Measurements from ENCODE around the gene GHDC. TPM values are rescaled to one million over a fixed set of nuclear protein-coding genes. Genes with fewer than 3 reads are reported as not detected.

The GHDC gene
- polyA plus RNA-seq, 1 donor (not counting 4 experiments of a cell fraction or from before 2014, with no cell fraction given): 2.7 TPM

DNA sequence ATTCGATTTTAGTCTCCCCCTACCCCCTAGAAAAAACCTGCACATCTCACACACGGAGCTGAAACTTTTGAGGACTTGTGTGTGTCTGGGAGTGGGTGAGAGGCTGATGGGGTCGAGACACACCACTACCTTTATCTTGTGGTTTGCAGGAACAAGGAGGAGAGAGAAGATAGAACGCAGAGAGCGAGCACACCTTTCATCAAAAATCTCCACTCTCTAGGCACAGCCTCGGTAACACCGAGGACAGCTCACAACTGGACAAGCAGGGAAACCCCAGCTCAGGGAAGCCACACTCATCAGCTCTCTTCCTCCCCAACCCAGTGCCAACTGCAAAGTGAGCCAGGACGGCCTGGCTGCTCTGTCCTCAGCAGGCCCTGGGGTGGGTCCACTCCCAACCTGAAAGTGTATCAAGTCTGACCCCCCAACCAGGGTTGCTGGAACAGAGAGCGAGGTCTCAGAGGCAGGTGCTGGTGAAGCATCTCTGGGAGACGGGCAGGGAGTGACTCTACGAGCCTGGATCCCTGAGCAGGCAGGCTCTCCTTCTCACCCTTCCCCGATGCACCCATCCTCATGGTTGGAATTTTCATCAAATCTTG, 5.2 kb upstream of the GHDC start:
- peaks cover 0 to 1% of the 10 kb centered on the region in 2 experiments for H3K36me3 ChIP-seq (ENCODE audit: control insufficient read depth in 2 of 2, extremely low read depth in 1 of 2, insufficient read depth in 2 of 2, low read length in 2 of 2)
- dilution Hi-C loops (cut with MboI; ENCODE audit: extremely low pct_ligation_motif_present, low sequenced_read_pairs): no loop called here
- no peaks in the 10 kb centered on the region for H3K9me1 ChIP-seq (ENCODE audit: control insufficient read depth, extremely low read depth, insufficient read depth, low read length)
- no peaks in the 10 kb centered on the region for H3K9me3 ChIP-seq (ENCODE audit: control insufficient read depth, low read depth, low read length)
- no peaks in the 10 kb centered on the region for H3K4me1 ChIP-seq (ENCODE audit: control insufficient read depth, extremely low read depth, insufficient read depth, low read length)
- no peaks in the 10 kb centered on the region for H3K27me3 ChIP-seq (ENCODE audit: control insufficient read depth, extremely low read depth, insufficient read depth, low read length)
- no peak overlapping the region for H3K4me2 ChIP-seq (ENCODE audit: control insufficient read depth, extremely low read depth, insufficient read depth, low read depth, low read length)
- H3K27ac ChIP-seq (ENCODE audit: control insufficient read depth, insufficient read depth, low read length): no peak overlapping the region
- no peaks in the 10 kb centered on the region for H3K79me2 ChIP-seq (ENCODE audit: control insufficient read depth, insufficient read depth, low read length)
- no peaks in the 10 kb centered on the region for H4K20me1 ChIP-seq (ENCODE audit: control insufficient read depth, extremely low read depth, insufficient read depth, low read length)
- TF ChIP-seq, protein P1, sequence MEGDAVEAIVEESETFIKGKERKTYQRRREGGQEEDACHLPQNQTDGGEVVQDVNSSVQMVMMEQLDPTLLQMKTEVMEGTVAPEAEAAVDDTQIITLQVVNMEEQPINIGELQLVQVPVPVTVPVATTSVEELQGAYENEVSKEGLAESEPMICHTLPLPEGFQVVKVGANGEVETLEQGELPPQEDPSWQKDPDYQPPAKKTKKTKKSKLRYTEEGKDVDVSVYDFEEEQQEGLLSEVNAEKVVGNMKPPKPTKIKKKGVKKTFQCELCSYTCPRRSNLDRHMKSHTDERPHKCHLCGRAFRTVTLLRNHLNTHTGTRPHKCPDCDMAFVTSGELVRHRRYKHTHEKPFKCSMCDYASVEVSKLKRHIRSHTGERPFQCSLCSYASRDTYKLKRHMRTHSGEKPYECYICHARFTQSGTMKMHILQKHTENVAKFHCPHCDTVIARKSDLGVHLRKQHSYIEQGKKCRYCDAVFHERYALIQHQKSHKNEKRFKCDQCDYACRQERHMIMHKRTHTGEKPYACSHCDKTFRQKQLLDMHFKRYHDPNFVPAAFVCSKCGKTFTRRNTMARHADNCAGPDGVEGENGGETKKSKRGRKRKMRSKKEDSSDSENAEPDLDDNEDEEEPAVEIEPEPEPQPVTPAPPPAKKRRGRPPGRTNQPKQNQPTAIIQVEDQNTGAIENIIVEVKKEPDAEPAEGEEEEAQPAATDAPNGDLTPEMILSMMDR (optimal IDR thresholded peaks at IDR 0.05 in 1 of 3, IDR thresholded peaks at IDR 0.05 in 1 of 3, conservative IDR thresholded peaks at IDR 0.05 in 1 of 3; ENCODE audit: extremely low read depth in 1 of 3, insufficient read depth in 2 of 3, low read length in 3 of 3): no peak
- no peak for TF ChIP-seq EZH2 (IDR thresholded peaks at IDR 0.05; ENCODE audit: low read length)
- H3K9ac ChIP-seq (ENCODE audit: control insufficient read depth, extremely low read depth, insufficient read depth, low read length): no peak overlapping the region
- FAIRE-seq (no peak), DNase-seq (ENCODE audit: low read depth, low spot score) (no peak)
- H2AFZ ChIP-seq (ENCODE audit: control insufficient read depth, low read length): no peak overlapping the region
- no peak overlapping the region for H3K4me3 ChIP-seq (ENCODE audit: control insufficient read depth in 2 of 3, extremely low read depth in 1 of 3, insufficient read depth in 2 of 3, low read depth in 1 of 3, low read length in 3 of 3)

DNA sequence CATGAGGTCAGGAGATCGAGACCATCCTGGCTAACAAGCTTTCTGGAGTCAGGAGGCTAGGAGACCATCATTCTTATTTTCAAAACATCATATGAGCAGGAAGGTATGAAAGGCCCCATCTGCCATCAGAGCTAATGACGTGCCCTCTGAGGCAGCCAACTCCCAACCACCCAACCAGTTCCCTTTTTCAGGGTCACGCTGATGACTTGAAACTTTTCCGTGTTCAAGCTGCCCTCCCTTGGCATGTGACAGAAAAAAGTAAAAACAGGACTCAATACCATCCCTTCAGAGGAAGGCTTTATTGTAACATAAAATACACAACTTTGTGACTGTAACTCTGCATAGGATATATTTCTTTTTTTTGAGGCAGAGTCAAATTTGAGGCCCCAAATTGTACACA, 4.6 kb upstream of the GHDC start:
- Histone ChIP-seq H3K4me3 (ENCODE audit: control insufficient read depth in 2 of 3, extremely low read depth in 1 of 3, insufficient read depth in 2 of 3, low read depth in 1 of 3, low read length in 3 of 3) (no peak overlapping the region), H3K27ac (ENCODE audit: control insufficient read depth, insufficient read depth, low read length) (no peak overlapping the region), H2AFZ (ENCODE audit: control insufficient read depth, low read length) (no peak overlapping the region), H3K4me2 (ENCODE audit: control insufficient read depth, extremely low read depth, insufficient read depth, low read depth, low read length) (no peak overlapping the region), H3K9me3 (ENCODE audit: control insufficient read depth, low read depth, low read length) (no peaks in the 10 kb centered on the region), H4K20me1 (ENCODE audit: control insufficient read depth, extremely low read depth, insufficient read depth, low read length) (no peaks in the 10 kb centered on the region), H3K4me1 (ENCODE audit: control insufficient read depth, extremely low read depth, insufficient read depth, low read length) (no peaks in the 10 kb centered on the region), H3K9me1 (ENCODE audit: control insufficient read depth, extremely low read depth, insufficient read depth, low read length) (no peaks in the 10 kb centered on the region), H3K36me3 (ENCODE audit: control insufficient read depth in 2 of 2, extremely low read depth in 1 of 2, insufficient read depth in 2 of 2, low read length in 2 of 2) (peaks cover 0 to 1% of the 10 kb centered on the region in 2 experiments), H3K79me2 (ENCODE audit: control insufficient read depth, insufficient read depth, low read length) (no peaks in the 10 kb centered on the region), H3K9ac (ENCODE audit: control insufficient read depth, extremely low read depth, insufficient read depth, low read length) (no peak overlapping the region), H3K27me3 (ENCODE audit: control insufficient read depth, extremely low read depth, insufficient read depth, low read length) (no peaks in the 10 kb centered on the region)
- no peak for TF ChIP-seq EZH2 (IDR thresholded peaks at IDR 0.05; ENCODE audit: low read length)
- TF ChIP-seq, protein P1 (optimal IDR thresholded peaks at IDR 0.05 in 1 of 3, IDR thresholded peaks at IDR 0.05 in 1 of 3, conservative IDR thresholded peaks at IDR 0.05 in 1 of 3; ENCODE audit: extremely low read depth in 1 of 3, insufficient read depth in 2 of 3, low read length in 3 of 3): no peak
- dilution Hi-C loops (cut with MboI; ENCODE audit: extremely low pct_ligation_motif_present, low sequenced_read_pairs): no loop called here
- DNase-seq (ENCODE audit: low read depth, low spot score) (no peak), FAIRE-seq (no peak)
